Upper lobe of right lung (tissue), 1 donor: ENCODE results near the gene ASPRV1. TPM values are rescaled to one million over a fixed set of nuclear protein-coding genes. Genes with fewer than 3 reads are reported as not detected.

Experiments
- ATAC-seq: fragments of 200-7000 bp; cut with Tn5 transposase; one replicate; pipeline ENCODE4 v1.9.1; 2020; ENCODE audit warnings: mild to moderate bottlenecking, moderate library complexity
- DNase-seq: peaks from one replicate; pipeline ENCODE4 v3.0.0-alpha.2; 2020
- H3K27ac ChIP-seq: fragments of 200-600 bp; one replicate; pipeline ENCODE4 v1.8.0; 2022
- H3K27me3 ChIP-seq: fragments of 200-600 bp; one replicate; pipeline ENCODE4 v1.8.0; 2022; ENCODE audit warnings: mild to moderate bottlenecking
- H3K36me3 ChIP-seq: fragments of 200-600 bp; one replicate; pipeline ENCODE4 v1.8.0; 2022
- H3K4me1 ChIP-seq: fragments of 200-600 bp; one replicate; pipeline ENCODE4 v1.8.0; 2022
- H3K4me3 ChIP-seq: fragments of 200-600 bp; one replicate; pipeline ENCODE4 v1.8.0; 2022; ENCODE audit warnings: mild to moderate bottlenecking
- H3K9me3 ChIP-seq: fragments of 200-600 bp; one replicate; pipeline ENCODE4 v1.8.0; 2022
- CTCF ChIP-seq: fragments of 200-600 bp; IDR thresholded peaks from one replicate; pipeline ENCODE4 v1.8.0; 2022; ENCODE audit warnings: antibody characterized with exemption
- intact Hi-C: fragments of 100-400 bp; cut with DNase I; formaldehyde crosslinking; loops from one replicate; pipeline ENCODE4 v1.11.0; 2022
- total RNA-seq: library from RNA; stranded (reverse); fragmentation: NEBNext Ultra II Directional; extraction: Animal tissue kit (Norgen Biotek cat#: 25700); gene quantifications from one replicate; pipeline ENCODE4 v1.2.1, GENCODE V29; 2021
- donor health status: DM: no; HTN: yes; CAD: no; lungs with severe emphysema.

Gene ASPRV1
- total RNA-seq, 1 donor from 2014 or later: 2.1 TPM

- Histone ChIP-seq H3K4me1 (peaks cover 7% of the 10 kb centered on the region), H3K4me3 (no peak overlapping the region), H3K9me3 (no peaks in the 10 kb centered on the region), H3K27me3 (no peaks in the 10 kb centered on the region), H3K36me3 (peaks cover 3% of the 10 kb centered on the region), H3K27ac (no peak overlapping the region)
- DNase-seq (peak; percentile 46), ATAC-seq (no peak)
- no peak for TF ChIP-seq CTCF
- intact Hi-C loops: no loop called here
Measured at GRCh38 chr2:69998761-69999160, 37.3 kb upstream of the ASPRV1 start.

GRCh38 chr2:69997015-69997830, 35.8 kb upstream of the ASPRV1 start:
- H3K27ac ChIP-seq: no peak overlapping the region
- H3K4me3 ChIP-seq: no peak overlapping the region
- no peaks in the 10 kb centered on the region for H3K27me3 ChIP-seq
- intact Hi-C loops: no loop called here
- DNase-seq (no peak), ATAC-seq (peak; percentile 77)
- H3K4me1 ChIP-seq: peaks cover 3% of the 10 kb centered on the region
- TF ChIP-seq CTCF: no peak
- peaks cover 3% of the 10 kb centered on the region for H3K36me3 ChIP-seq
- no peaks in the 10 kb centered on the region for H3K9me3 ChIP-seq

- Histone ChIP-seq H3K36me3 (peaks cover 3% of the 10 kb centered on the region), H3K27me3 (no peaks in the 10 kb centered on the region), H3K27ac (no peak overlapping the region), H3K4me1 (no peaks in the 10 kb centered on the region), H3K4me3 (no peak overlapping the region), H3K9me3 (no peaks in the 10 kb centered on the region)
- no peak for DNase-seq
- intact Hi-C loops: no loop called here
- no peak for ATAC-seq
- no peak for TF ChIP-seq CTCF
Measured at GRCh38 chr2:69995511-69995910, 34.1 kb upstream of the ASPRV1 start.

DNA sequence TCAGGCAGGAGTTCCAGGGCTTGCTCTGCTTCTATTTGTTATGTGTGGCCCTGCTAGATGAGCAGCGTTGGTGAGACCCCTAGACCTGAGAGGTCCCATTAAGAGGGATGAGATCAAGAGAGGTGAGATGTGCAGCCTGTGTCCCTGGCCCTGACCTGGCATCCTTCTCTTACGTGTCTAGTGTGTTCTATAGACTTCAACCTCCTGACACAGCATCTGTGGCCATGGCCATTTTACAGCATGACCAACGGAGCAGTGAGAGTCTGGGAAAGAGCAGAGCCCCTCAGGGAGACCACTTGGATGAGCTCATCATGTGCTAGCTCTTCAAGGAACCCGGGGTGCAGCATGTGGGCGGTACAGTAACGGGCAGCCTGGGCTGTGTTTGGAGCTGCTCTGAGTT, 32.7 kb upstream of the ASPRV1 start:
- TF ChIP-seq CTCF: no peak
- Histone ChIP-seq H3K27ac (no peak overlapping the region), H3K36me3 (peaks cover 3% of the 10 kb centered on the region), H3K27me3 (no peaks in the 10 kb centered on the region), H3K4me1 (no peaks in the 10 kb centered on the region), H3K4me3 (no peak overlapping the region), H3K9me3 (no peaks in the 10 kb centered on the region)
- ATAC-seq (no peak), DNase-seq (no peak)
- intact Hi-C loops: no loop called here

DNA sequence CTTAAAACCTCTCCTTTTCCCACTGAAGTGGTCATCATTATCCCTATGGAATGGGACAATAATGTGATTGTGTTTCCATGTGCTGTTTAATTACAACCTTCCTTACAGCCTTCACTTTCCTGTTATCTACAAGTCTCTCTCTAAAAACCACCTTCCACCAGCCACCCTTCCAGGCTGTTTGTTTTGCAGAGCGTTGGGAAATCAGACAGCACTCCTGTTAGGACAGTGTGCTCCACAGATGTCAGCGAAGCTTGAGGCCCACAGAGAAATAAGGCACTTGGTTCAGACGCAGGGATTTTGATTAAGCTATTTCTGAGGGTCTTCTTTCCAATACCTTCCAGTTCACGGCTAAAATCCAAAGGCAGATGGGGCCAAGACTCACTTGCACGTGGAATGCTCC, 32.3 kb upstream of the ASPRV1 start:
- H3K4me3 ChIP-seq: no peak overlapping the region
- H3K4me1 ChIP-seq: no peaks in the 10 kb centered on the region
- ATAC-seq (no peak), DNase-seq (no peak)
- intact Hi-C loops: no loop called here
- no peak overlapping the region for H3K27ac ChIP-seq
- H3K36me3 ChIP-seq: peaks cover 3% of the 10 kb centered on the region
- TF ChIP-seq CTCF: no peak
- no peaks in the 10 kb centered on the region for H3K27me3 ChIP-seq
- H3K9me3 ChIP-seq: no peaks in the 10 kb centered on the region
